Measurements from ENCODE around the gene RASA3. TPM values are rescaled to one million over a fixed set of nuclear protein-coding genes. Genes with fewer than 3 reads are reported as not detected.
"Not testable (repeated sequence)": the region's sequence is repeated elsewhere in the genome, so short reads cannot be mapped to it uniquely, and the experiment has no call there.

The RASA3 gene
- total and polyA plus RNA-seq, 10 of the 15 experiments (the other 5 are each of a cell fraction or from before 2014, with no cell fraction given), result 0.79 to 33.9 (median 17.6) TPM

DNA sequence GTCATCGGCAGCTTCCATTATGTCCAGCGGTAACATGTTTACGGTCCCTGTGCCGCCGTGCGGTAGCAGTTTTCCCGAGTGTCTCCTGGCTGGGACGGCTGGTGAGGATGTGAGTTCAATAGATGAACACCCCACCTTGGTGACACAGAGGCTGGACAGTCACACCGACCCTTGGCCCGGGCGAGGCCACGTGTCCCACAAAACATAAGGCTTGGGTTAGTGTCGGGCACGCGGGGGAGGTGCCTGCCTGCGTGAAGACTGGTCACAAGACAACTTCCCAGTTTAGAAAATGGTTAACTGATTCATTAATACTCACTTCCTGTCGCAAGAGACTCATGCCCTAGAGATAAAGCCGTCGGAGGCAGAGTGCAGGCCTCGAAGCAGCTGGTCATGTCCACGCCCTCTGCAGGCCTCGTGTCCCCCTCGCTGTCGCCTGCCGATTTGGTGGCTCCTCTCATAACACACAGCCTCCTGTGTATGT lies 17.2 kb downstream of the RASA3 start:
- H3K79me2 ChIP-seq (ENCODE audit: control insufficient read depth, insufficient read depth, low read length), result peaks cover 2% of the 10 kb centered on the region
- in situ Hi-C loops (cut with MboI), result no loop called here
- 86% methylated on average over 24 of the region's 25 CpGs for WGBS (ENCODE audit: insufficient coverage, insufficient replicate concordance, low lambda C conversion rate, missing lambda C conversion rate)
- no peak for TF ChIP-seq EZH2 (IDR thresholded peaks at IDR 0.05; ENCODE audit: borderline replicate concordance, control insufficient read depth, low read depth, low read length)
- no peak for TF ChIP-seq IRF4 (IDR thresholded peaks at IDR 0.05; ENCODE audit: low read depth, low read length)
- no peak for TF ChIP-seq NFYB (IDR thresholded peaks at IDR 0.05; ENCODE audit: insufficient read depth, low read depth, low read length)
- SMC1A ChIA-PET (ENCODE audit: uncharacterized antibody, unreplicated experiment), result interaction anchor here (1.1 kb wide), 1 partner anchor 16 kb away, joined by 3 read pairs; no protein-coding TSS in a partner anchor
- RAD21 ChIA-PET (ENCODE audit: unreplicated experiment), result no interaction called here
- H3K9me3 ChIP-seq (replicated peaks; ENCODE audit: control insufficient read depth, insufficient read depth, low read length), result no peaks in the 10 kb centered on the region
- H3K27ac ChIP-seq (ENCODE audit: control insufficient read depth, insufficient read depth), result no peak overlapping the region
- no peak for FAIRE-seq
- H3K9ac ChIP-seq (ENCODE audit: control insufficient read depth, insufficient read depth, low read length), result no peak overlapping the region
- no peaks in the 10 kb centered on the region for H4K20me1 ChIP-seq (ENCODE audit: control insufficient read depth, insufficient read depth)
- H2AFZ ChIP-seq (ENCODE audit: control insufficient read depth, low read depth, low read length), result no peak overlapping the region
- POLR2A ChIA-PET, result no interaction called here
- H3K4me2 ChIP-seq (ENCODE audit: control insufficient read depth, insufficient read depth), result no peak overlapping the region
- no peak for DNase-seq (ENCODE audit: low read depth, low spot score)
- intact Hi-C loops (cut with micrococcal nuclease; ENCODE audit: unreplicated experiment), result no loop called here
- no peak overlapping the region for H3K4me3 ChIP-seq
- H3K36me3 ChIP-seq (ENCODE audit: control insufficient read depth in 2 of 2, insufficient read depth in 2 of 2, low read length in 1 of 2), result peaks cover 0 to 10% of the 10 kb centered on the region in 2 experiments; a peak in 2 of 4 replicates
- H3K27me3 ChIP-seq (replicated peaks in 1 of 2; ENCODE audit: control insufficient read depth in 2 of 2, insufficient read depth in 2 of 2, low read length in 1 of 2), result no peaks in the 10 kb centered on the region
- ATAC-seq, result no peak
- BruUV-seq (replicated peaks), result no TSS peak
- peaks cover 9% of the 10 kb centered on the region for H3K4me1 ChIP-seq (ENCODE audit: control insufficient read depth, insufficient read depth, low read length)
- CTCF ChIA-PET, result no interaction called here

DNA sequence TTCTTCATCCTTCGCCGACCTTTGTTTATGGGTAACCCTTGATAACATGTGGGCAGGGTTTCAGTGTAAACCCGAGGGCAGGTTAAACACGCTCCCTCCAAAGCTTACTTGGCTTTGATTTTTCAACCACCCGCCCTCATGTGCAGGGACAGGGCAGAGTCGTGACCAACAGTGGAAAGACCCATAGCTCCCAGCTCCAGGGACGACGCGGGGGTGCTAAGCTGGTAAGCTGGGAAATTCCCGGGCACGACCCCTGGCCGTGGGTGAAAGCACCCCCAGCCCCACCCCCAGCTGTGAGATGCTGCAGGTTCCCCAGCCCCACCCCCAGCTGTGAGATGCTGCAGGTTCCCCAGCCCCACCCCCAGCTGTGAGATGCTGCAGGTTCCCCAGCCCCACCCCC lies 17.8 kb downstream of the RASA3 start:
- H4K20me1 ChIP-seq (ENCODE audit: control insufficient read depth, insufficient read depth); H3K9me3 ChIP-seq (replicated peaks; ENCODE audit: control insufficient read depth, insufficient read depth, low read length); in situ Hi-C loops (cut with MboI); H3K36me3 ChIP-seq (ENCODE audit: control insufficient read depth in 2 of 2, insufficient read depth in 2 of 2, low read length in 1 of 2); FAIRE-seq; H3K4me2 ChIP-seq (ENCODE audit: control insufficient read depth, insufficient read depth); H3K79me2 ChIP-seq (ENCODE audit: control insufficient read depth, insufficient read depth, low read length); intact Hi-C loops (cut with micrococcal nuclease; ENCODE audit: unreplicated experiment); BruUV-seq (replicated peaks); H2AFZ ChIP-seq (ENCODE audit: control insufficient read depth, low read depth, low read length); H3K4me1 ChIP-seq (ENCODE audit: control insufficient read depth, insufficient read depth, low read length); H3K27ac ChIP-seq (ENCODE audit: control insufficient read depth, insufficient read depth); H3K9ac ChIP-seq (ENCODE audit: control insufficient read depth, insufficient read depth, low read length); CTCF ChIA-PET; POLR2A ChIA-PET; H3K4me3 ChIP-seq; RAD21 ChIA-PET (ENCODE audit: unreplicated experiment); DNase-seq (ENCODE audit: low read depth, low spot score); ATAC-seq; H3K27me3 ChIP-seq (replicated peaks in 1 of 2; ENCODE audit: control insufficient read depth in 2 of 2, insufficient read depth in 2 of 2, low read length in 1 of 2): not testable (repeated sequence)
- SMC1A ChIA-PET (ENCODE audit: uncharacterized antibody, unreplicated experiment), result interaction anchor here (1.1 kb wide), 1 partner anchor 16 kb away, joined by 3 read pairs; no protein-coding TSS in a partner anchor
- 61% methylated on average over 12 of the region's 12 CpGs for WGBS (ENCODE audit: insufficient coverage, insufficient replicate concordance, low lambda C conversion rate, missing lambda C conversion rate)

All from GM12878 (cell line).